ENCODE data around the gene RNF166.

The RNF166 gene

DNA sequence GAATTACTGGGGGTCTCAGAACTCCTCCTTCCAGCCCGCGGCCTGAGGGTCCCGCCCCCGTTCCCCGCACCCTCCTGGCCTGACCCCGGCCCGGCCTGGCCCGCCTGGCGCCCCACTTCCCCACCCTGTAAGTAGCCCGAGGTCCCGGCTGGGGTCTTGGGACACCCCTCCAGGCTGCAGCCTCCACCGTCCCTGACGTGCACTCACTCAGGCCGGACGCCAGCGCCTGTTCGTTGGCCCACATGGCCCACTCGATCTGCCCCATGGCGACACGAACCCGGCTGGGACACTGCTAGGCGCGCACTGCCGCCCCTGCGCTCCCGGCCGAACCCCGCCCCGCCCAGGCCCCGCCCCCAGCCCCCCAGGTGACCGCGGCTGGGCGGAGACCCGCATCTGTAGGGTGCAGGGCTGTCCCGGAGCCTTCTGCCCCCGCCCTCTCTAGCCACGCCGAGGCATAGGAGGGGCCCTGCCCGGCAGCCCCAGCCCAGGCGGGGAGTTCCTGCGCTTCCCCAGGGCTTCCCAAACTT lies 55.4 kb downstream of the RNF166 start, which contains the start of gene CYBA:
Gene CYBA (minus strand): TSS at position 305 of the 527 bp plus-strand sequence. CDS start 40 bp downstream, at position 265.
- peak; percentile 90 for DNase-seq

DNA sequence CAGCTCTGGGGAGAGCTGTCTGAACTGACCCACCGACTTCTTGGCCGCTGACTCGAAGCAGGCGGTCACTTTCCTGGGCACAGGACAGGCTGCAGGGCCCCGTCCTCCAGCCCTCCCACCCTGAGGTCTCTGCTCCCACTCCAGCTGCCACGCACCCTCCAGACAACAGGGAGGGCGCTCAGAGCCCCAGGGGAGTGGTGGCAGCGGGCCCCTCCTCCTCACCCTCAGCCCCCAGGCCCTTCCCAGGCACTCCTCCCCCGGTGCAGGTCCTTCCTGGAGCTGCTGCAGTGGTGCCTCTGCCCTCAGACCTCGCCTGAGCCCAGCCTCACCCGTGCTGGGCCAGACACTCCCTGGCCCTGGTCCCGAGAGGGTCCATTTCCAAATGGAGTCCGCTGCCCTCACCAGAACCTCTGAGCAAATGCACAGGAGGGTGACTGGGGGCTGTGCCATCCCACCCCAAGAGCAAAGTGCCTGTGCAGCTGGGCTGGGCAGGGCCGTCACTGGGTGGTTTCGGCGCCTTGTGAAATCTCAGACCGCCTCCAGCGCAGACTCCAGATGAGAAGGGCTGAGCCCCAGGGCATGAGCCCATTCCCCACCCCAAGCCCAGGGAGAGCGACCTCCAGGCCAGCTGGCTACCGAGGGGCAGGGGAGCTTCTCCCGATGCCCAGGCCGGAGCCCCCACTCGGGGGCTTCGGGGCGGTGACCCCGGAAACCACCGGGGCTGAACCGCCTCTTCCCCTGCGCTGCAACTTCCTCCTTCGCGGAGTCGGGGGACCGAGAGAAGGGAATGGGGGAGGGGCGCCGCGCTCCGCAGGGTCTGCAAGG lies 56.1 kb downstream of the RNF166 start:
- peak; percentile 58 for DNase-seq

DNA sequence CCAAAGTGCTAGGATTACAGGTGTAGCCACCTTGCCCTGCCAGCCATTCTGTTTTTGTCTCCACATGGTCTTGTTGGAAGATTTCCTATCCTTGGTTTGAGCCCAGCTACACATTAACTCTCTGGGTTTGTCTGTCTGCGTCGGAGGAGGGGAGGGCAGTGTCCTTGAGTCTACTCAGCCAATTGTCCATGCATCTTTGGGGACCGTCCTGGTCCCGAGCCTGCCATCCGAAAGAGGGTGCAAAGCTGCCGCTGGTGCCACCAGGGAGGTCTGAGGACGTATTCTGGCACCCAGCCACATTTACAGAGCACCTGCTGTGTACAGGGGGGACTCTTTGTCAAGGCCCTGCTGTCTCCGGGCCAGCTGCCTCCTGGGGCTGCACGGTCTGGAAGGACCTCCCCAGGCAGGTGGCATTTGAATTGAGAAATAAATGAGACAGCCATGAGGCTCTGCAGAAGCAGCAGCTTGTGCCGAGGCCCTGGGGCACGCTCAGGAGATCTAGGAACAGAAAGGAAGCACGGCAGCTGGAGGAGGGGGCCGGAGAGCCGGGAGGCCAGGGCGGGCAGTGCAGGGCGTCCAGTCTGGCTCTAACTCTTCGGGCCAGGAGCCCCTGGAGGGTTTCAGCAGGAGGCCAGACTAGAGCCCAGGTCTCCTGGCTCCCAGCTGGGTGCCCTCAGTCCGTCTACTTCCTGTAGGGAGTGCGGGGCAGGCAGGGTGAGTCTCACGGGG lies 56.8 kb downstream of the RNF166 start:
- DNase-seq: peak; percentile 58

DNA sequence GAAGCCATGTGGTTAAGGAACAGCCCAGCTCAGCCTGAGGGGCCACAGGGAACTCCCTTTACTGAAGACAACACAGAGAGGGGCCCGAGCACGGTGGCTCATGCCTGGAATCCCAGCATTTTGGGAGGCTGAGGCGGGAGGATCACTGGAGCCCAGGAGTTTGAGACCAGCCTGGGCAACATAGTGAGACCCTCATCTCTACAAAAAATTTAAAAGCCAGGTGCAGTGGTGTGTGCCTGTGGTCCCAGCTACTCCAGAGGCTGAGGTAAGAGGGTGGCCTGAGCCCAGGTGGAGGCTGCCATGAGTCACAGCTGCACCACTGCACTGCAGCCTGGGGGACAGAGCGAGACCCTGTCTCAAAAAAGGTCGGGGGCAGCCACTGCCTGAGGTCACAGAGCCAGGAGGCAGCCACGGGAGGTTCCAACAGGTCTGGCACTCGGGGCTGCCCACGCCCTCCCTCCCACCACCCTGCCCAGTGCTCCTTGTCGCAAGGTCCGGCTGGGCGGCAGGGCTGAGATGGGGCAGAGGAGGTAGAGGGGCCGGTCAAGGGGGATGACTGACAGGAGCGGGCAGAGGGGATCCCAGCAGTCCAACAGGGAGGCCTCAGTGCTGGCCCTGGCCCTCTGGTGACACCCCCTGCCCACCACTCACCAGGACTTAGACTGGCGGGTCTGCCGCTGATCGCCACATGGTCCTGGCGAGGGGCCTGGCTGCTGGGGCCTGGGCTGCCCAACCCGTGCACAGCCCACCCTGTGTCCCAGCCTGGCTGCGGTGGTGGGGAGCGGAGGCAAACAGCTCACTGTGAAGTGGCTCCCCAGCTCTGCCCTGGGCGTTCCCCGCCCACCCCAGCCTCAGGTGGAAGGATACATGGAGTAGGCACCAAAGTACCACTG lies 58.8 kb downstream of the RNF166 start:
- no peak for DNase-seq

All from DMS53 (cell line).